ENCODE data around the gene ZNF592.

DNA sequence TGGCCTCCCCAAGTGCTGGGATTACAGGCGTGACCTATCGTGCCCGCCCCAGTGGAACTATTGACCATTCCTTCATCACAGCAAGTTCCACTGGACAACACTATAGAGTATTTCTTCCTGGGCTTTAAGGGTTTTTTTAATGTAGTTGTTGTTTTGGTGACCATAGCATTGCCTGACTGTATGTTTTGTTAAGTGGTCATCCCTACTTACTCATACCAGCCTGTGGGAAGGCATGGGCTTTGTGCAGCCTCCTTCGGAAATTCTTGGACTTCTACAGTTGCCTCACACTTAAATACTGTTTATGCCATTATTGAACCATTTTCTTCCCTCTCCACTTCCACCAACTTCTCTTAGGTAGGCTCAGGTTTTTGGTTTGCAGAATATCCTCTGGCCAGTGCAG, 48.8 kb downstream of the ZNF592 start:
- no peak for TF ChIP-seq POLR2A (IDR thresholded peaks at IDR 0.05)
- TF ChIP-seq, protein P1, sequence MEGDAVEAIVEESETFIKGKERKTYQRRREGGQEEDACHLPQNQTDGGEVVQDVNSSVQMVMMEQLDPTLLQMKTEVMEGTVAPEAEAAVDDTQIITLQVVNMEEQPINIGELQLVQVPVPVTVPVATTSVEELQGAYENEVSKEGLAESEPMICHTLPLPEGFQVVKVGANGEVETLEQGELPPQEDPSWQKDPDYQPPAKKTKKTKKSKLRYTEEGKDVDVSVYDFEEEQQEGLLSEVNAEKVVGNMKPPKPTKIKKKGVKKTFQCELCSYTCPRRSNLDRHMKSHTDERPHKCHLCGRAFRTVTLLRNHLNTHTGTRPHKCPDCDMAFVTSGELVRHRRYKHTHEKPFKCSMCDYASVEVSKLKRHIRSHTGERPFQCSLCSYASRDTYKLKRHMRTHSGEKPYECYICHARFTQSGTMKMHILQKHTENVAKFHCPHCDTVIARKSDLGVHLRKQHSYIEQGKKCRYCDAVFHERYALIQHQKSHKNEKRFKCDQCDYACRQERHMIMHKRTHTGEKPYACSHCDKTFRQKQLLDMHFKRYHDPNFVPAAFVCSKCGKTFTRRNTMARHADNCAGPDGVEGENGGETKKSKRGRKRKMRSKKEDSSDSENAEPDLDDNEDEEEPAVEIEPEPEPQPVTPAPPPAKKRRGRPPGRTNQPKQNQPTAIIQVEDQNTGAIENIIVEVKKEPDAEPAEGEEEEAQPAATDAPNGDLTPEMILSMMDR (IDR thresholded peaks at IDR 0.05), result no peak
- no peak for TF ChIP-seq POLR2AphosphoS5 (IDR thresholded peaks at IDR 0.05)
